SH-SY5Y (cell line): ENCODE measurements around the gene MEP1B.

Experiments
- GATA2 ChIP-seq: IDR thresholded peaks from 2 replicates; pipeline ENCODE4 v1.6.1; 2011; ENCODE audit warnings: mild to moderate bottlenecking, low read depth, low read length
- GATA3 ChIP-seq: IDR thresholded peaks from 2 replicates; pipeline ENCODE4 v1.6.1; 2011; ENCODE audit warnings: low read depth, mild to moderate bottlenecking, low read length, moderate library complexity

GRCh38 chr18:32183503-32183902 lies 6.3 kb upstream of the MEP1B start:
- TF ChIP-seq GATA2 (no peak), GATA3 (no peak)
